Mesothelial cell of epicardium (in vitro differentiated cells): Measurements from ENCODE around the gene MAGEA6. TPM values are rescaled to one million over a fixed set of nuclear protein-coding genes. Genes with fewer than 3 reads are reported as not detected.
"Not testable (repeated sequence)": the region's sequence is repeated elsewhere in the genome, so short reads cannot be mapped to it uniquely, and the experiment has no call there.

Experiments
- DNase-seq, 2 experiments: peaks; one replicate each; pipeline ENCODE4 v3.0.0; 2021; ENCODE audit warnings: low spot score in 2 of 2; ENCODE audit not compliant: unreplicated experiment in 2 of 2
- H3K27ac Mint-ChIP-seq: 2 replicates; pipeline ENCODE4 v1.8.0; 2021; ENCODE audit warnings: mixed read lengths
- H3K27me3 Mint-ChIP-seq: 2 replicates; pipeline ENCODE4 v1.8.0; 2021; ENCODE audit warnings: low read depth, mixed read lengths
- H3K36me3 Mint-ChIP-seq: 2 replicates; pipeline ENCODE4 v1.8.0; 2021; ENCODE audit warnings: mixed read lengths
- H3K4me1 Mint-ChIP-seq: 2 replicates; pipeline ENCODE4 v1.8.0; 2021; ENCODE audit warnings: mixed read lengths
- H3K4me3 Mint-ChIP-seq: 2 replicates; pipeline ENCODE4 v1.8.0; 2021; ENCODE audit warnings: mild to moderate bottlenecking, moderate library complexity, mixed read lengths
- H3K9me3 Mint-ChIP-seq: 2 replicates; pipeline ENCODE4 v1.8.0; 2021; ENCODE audit warnings: mixed read lengths
- total RNA-seq: library from RNA; stranded (reverse); gene quantifications from 3 replicates; pipeline ENCODE4 v1.2.1, GENCODE V29; 2021
- TF ChIP-seq, protein P1 (sequence below): fragments of 200-600 bp; sonication (generic); IDR thresholded peaks from one replicate; pipeline ENCODE4 v1.5.0; 2021; ENCODE audit warnings: antibody characterized with exemption; ENCODE audit not compliant: unreplicated experiment

MAGEA6 gene
- total RNA-seq, 1 donor from 2014 or later, result not detected

- Mint-ChIP-seq H3K4me1 (no peaks in the 10 kb centered on the region), H3K4me3 (no peak overlapping the region), H3K27me3 (peaks cover 25% of the 10 kb centered on the region), H3K36me3 (no peaks in the 10 kb centered on the region), H3K9me3 (peaks cover 14% of the 10 kb centered on the region), H3K27ac (no peak overlapping the region)
- no peak for DNase-seq
- TF ChIP-seq, protein P1, sequence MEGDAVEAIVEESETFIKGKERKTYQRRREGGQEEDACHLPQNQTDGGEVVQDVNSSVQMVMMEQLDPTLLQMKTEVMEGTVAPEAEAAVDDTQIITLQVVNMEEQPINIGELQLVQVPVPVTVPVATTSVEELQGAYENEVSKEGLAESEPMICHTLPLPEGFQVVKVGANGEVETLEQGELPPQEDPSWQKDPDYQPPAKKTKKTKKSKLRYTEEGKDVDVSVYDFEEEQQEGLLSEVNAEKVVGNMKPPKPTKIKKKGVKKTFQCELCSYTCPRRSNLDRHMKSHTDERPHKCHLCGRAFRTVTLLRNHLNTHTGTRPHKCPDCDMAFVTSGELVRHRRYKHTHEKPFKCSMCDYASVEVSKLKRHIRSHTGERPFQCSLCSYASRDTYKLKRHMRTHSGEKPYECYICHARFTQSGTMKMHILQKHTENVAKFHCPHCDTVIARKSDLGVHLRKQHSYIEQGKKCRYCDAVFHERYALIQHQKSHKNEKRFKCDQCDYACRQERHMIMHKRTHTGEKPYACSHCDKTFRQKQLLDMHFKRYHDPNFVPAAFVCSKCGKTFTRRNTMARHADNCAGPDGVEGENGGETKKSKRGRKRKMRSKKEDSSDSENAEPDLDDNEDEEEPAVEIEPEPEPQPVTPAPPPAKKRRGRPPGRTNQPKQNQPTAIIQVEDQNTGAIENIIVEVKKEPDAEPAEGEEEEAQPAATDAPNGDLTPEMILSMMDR, result no peak
These were observed 40.9 kb upstream of the MAGEA6 start for GRCh38 chrX:152810403-152810802.

DNA sequence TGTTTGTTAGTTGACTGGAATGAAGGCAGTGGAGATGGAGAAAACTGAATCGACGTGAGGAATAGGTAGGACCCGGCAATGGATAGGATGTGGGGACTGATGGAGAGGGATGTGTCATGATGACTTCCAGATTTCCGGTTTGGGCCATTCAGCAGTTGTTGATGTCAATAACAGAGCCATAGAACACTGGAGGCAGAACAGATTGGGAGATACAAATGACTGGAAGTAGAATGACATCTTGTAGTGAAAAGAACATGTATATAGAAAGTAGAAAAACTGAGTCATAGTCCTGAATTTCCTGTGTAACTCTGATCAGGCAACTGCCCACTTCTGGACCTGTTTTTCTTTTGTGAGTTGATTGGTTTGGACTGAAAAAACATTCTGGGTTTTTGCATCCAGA is 36.5 kb upstream of the MAGEA6 start:
- Mint-ChIP-seq H3K4me1 (no peaks in the 10 kb centered on the region), H3K4me3 (no peak overlapping the region), H3K27ac (no peak overlapping the region), H3K27me3 (peaks cover 46% of the 10 kb centered on the region), H3K36me3 (no peaks in the 10 kb centered on the region), H3K9me3 (peaks cover 24% of the 10 kb centered on the region)
- TF ChIP-seq, protein P1, result no peak
- no peak for DNase-seq

DNA sequence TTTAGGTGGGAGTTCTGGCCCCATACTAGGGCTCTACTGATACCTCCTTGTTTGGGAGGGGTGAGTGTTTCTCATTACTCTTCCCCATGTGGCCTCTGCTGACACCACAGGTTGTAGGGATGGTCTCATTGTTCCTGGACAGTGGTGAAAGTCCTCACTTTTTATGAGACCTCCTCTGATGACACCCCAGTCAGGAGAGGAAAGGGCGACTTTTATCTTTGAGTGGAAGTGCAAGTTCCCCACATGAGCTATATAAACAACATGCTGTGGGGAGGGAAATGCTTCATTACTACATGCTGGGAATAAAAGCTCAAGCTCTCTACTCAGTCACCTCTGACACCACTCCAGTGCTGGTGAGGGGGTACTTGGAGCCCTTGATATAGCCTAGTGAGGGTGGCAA is 29.5 kb upstream of the MAGEA6 start:
- peaks cover 17% of the 10 kb centered on the region for H3K9me3 Mint-ChIP-seq
- peaks cover 50% of the 10 kb centered on the region for H3K27me3 Mint-ChIP-seq
- DNase-seq, result no peak
- no peaks in the 10 kb centered on the region for H3K4me1 Mint-ChIP-seq
- TF ChIP-seq, protein P1, result no peak
- no peaks in the 10 kb centered on the region for H3K36me3 Mint-ChIP-seq
- no peak overlapping the region for H3K27ac Mint-ChIP-seq
- H3K4me3 Mint-ChIP-seq, result no peak overlapping the region

GRCh38 chrX:152787062-152787461 is 17.6 kb upstream of the MAGEA6 start:
- peaks cover 12% of the 10 kb centered on the region for H3K27me3 Mint-ChIP-seq
- H3K4me3 Mint-ChIP-seq, H3K4me1 Mint-ChIP-seq, H3K9me3 Mint-ChIP-seq, H3K36me3 Mint-ChIP-seq, H3K27ac Mint-ChIP-seq, DNase-seq: not testable (repeated sequence)

DNA sequence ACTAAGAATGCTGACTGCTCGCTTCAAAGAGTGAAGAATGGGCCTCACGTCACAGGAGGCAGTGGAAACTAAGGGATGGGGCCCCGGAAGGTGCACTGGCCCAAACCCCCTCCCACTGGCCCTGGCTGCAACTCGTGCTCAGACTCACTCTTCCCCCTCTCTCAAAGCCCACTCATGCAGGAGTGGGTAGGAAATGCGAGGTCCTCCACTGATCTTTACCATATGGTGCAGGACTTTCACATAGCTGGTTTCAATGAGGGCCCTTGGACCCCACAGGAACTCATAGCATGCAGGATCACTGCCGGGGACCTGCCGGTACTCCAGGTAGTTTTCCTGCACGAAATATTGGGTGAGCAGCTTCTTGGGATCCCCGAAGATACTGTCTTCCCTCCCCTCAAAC is 2.9 kb downstream of the MAGEA6 start:
- not testable (repeated sequence) for DNase-seq, H3K36me3 Mint-ChIP-seq, H3K9me3 Mint-ChIP-seq, H3K27ac Mint-ChIP-seq, H3K27me3 Mint-ChIP-seq, H3K4me1 Mint-ChIP-seq, H3K4me3 Mint-ChIP-seq

- not testable (repeated sequence) for H3K4me3 Mint-ChIP-seq, H3K27ac Mint-ChIP-seq, H3K27me3 Mint-ChIP-seq, DNase-seq, H3K36me3 Mint-ChIP-seq, H3K4me1 Mint-ChIP-seq, H3K9me3 Mint-ChIP-seq
These were observed 7.9 kb downstream of the MAGEA6 start for GRCh38 chrX:152761582-152761981.

DNA sequence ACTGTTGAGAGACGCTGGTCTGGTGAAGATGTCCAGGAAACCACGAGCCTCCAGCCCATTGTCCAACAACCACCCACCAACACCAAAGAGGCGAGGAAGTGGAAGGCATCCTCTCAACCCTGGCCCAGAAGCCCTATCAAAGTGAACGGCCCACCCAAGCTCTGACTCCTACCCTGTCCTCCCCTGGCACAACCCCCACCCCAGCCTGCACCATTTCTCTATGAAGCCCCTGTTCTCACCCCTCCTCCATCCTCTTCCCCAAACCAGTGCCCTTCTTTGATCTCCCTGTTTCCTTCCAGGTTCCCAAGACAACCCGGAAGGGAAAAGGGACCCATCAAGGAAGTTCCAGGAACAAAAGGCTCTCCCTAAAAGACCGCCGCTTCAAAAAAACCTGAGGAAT is 9.9 kb downstream of the MAGEA6 start:
- H3K4me3 Mint-ChIP-seq, H3K9me3 Mint-ChIP-seq, H3K27me3 Mint-ChIP-seq, H3K27ac Mint-ChIP-seq, H3K4me1 Mint-ChIP-seq, H3K36me3 Mint-ChIP-seq, DNase-seq: not testable (repeated sequence)

DNA sequence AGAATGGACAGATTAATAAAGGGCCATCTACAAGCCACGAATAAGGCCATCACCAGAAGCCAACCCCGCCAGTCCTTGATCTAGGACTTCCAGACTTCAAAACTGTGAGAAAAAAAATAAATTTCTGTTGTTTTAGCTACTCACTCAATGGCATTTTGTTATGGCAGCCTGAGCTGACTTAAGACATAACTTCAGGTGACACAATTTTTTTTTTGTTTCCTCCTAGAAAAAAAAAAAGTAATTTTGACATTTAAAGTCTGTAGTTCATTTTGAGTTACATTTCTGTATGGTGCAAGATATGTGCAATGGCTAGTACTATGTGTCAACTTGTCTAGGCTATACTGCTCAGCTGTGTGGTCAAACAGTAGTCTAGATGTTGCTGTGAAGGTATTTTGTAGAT is 10.6 kb downstream of the MAGEA6 start, which contains the start of gene CSAG3:
CSAG3 (plus strand) TSS at position 301 of the 400 bp plus-strand sequence.
- H3K27ac Mint-ChIP-seq, H3K9me3 Mint-ChIP-seq, H3K4me3 Mint-ChIP-seq, DNase-seq, H3K4me1 Mint-ChIP-seq, H3K36me3 Mint-ChIP-seq, H3K27me3 Mint-ChIP-seq: not testable (repeated sequence)

- H3K27me3 Mint-ChIP-seq, DNase-seq, H3K4me1 Mint-ChIP-seq, H3K9me3 Mint-ChIP-seq, H3K4me3 Mint-ChIP-seq, H3K27ac Mint-ChIP-seq, H3K36me3 Mint-ChIP-seq: not testable (repeated sequence)
These were observed 14.6 kb downstream of the MAGEA6 start for GRCh38 chrX:152754871-152755270.

GRCh38 chrX:152753686-152754650 is 15.5 kb downstream of the MAGEA6 start, which contains the start of gene MAGEA2:
TSS of gene MAGEA2 (minus strand) at chrX:152753842. CDS start at chrX:152751363, 2,479 bp downstream.
- not testable (repeated sequence) for H3K27me3 Mint-ChIP-seq, H3K4me1 Mint-ChIP-seq, H3K27ac Mint-ChIP-seq, H3K9me3 Mint-ChIP-seq, H3K36me3 Mint-ChIP-seq, H3K4me3 Mint-ChIP-seq, DNase-seq
